ENCODE measurements around the gene ILF3. TPM values are rescaled to one million over a fixed set of nuclear protein-coding genes. Genes with fewer than 3 reads are reported as not detected.

The ILF3 gene
- total RNA-seq, 6 experiments from 2014 or later = 227 to 298 (median 277) TPM

DNA sequence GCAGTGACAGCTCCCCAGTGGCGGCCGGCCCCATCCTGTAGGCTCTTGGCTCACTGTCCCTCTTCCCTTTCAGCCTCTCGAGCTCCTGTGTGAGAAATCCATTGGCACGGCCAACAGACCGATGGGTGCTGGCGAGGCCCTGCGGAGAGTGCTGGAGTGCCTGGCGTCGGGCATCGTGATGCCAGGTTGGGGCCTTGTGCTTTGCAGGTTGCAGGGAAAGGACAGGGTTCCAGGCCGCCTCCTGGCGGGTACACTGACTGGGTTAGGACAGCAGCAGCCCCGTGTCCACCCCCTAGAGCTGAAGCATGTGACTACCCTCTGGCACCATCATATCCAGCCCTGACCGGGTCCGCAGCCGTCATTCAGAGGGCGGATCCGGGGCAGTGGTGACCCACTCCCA lies 25.6 kb downstream of the ILF3 start:
- TF ChIP-seq CTCF (IDR thresholded peaks at IDR 0.05) = no peak
- H3K9me3 Mint-ChIP-seq = no peaks in the 10 kb centered on the region
- DNase-seq = no peak
- H3K27ac Mint-ChIP-seq = no peak overlapping the region
- H3K4me3 Mint-ChIP-seq = no peak overlapping the region
- H3K36me3 Mint-ChIP-seq (ENCODE audit: low read depth) = peaks cover 15% of the 10 kb centered on the region
- no peaks in the 10 kb centered on the region for H3K4me1 Mint-ChIP-seq (ENCODE audit: low read depth)
- H3K27me3 Mint-ChIP-seq (ENCODE audit: insufficient read depth) = peaks cover 7% of the 10 kb centered on the region

GRCh38 chr19:10680545-10681135 lies 26.5 kb downstream of the ILF3 start:
- Mint-ChIP-seq H3K36me3 (ENCODE audit: low read depth) (peaks cover 12% of the 10 kb centered on the region), H3K4me1 (ENCODE audit: low read depth) (no peaks in the 10 kb centered on the region), H3K9me3 (no peaks in the 10 kb centered on the region), H3K27ac (no peak overlapping the region), H3K4me3 (no peak overlapping the region), H3K27me3 (ENCODE audit: insufficient read depth) (peaks cover 7% of the 10 kb centered on the region)
- DNase-seq = no peak
- no peak for TF ChIP-seq CTCF (IDR thresholded peaks at IDR 0.05)

DNA sequence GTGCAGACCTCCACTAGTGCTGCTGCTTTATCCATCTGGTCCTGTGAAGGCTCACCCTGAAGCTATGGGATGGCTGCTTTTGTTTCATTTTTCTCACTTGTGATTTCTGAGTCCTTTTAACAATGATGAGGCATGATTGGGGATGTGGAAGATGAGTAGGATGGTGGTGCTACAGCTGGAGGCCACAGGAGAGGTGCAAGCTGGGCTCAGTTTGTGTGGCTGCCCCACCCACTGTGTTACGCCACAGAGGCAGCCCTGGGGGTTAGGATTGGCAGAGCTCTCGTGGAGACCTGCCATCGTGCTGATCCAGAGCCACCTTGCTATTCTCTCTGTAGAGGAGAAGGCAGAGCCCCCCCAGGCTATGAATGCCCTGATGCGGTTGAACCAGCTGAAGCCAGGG lies 27.5 kb downstream of the ILF3 start:
- DNase-seq = no peak
- peaks cover 7% of the 10 kb centered on the region for H3K27me3 Mint-ChIP-seq (ENCODE audit: insufficient read depth)
- no peak overlapping the region for H3K4me3 Mint-ChIP-seq
- H3K9me3 Mint-ChIP-seq = no peaks in the 10 kb centered on the region
- TF ChIP-seq CTCF (IDR thresholded peaks at IDR 0.05) = no peak
- H3K36me3 Mint-ChIP-seq (ENCODE audit: low read depth) = peaks cover 12% of the 10 kb centered on the region
- H3K4me1 Mint-ChIP-seq (ENCODE audit: low read depth) = no peaks in the 10 kb centered on the region
- no peak overlapping the region for H3K27ac Mint-ChIP-seq

- Mint-ChIP-seq H3K27ac (no peak overlapping the region), H3K4me1 (ENCODE audit: low read depth) (no peaks in the 10 kb centered on the region), H3K27me3 (ENCODE audit: insufficient read depth) (peaks cover 7% of the 10 kb centered on the region), H3K9me3 (no peaks in the 10 kb centered on the region), H3K36me3 (ENCODE audit: low read depth) (peaks cover 12% of the 10 kb centered on the region), H3K4me3 (no peak overlapping the region)
- no peak for DNase-seq
- no peak for TF ChIP-seq CTCF (IDR thresholded peaks at IDR 0.05)
Measured at GRCh38 chr19:10682397-10683063, 28.4 kb downstream of the ILF3 start.

DNA sequence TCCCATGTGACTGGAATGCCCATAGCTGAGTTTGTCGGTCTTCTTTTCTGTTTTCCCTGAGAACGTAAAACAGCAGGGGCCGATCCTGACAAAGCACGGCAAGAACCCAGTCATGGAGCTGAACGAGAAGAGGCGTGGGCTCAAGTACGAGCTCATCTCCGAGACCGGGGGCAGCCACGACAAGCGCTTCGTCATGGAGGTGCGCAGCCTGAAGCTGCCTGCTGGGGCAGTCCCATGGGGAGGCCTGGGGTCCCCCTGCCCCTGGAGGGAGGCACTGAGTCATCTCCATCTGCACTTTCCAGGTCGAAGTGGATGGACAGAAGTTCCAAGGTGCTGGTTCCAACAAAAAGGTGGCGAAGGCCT lies 28.9 kb downstream of the ILF3 start:
- H3K4me3 Mint-ChIP-seq = no peak overlapping the region
- H3K4me1 Mint-ChIP-seq (ENCODE audit: low read depth) = no peaks in the 10 kb centered on the region
- H3K27ac Mint-ChIP-seq = no peak overlapping the region
- H3K36me3 Mint-ChIP-seq (ENCODE audit: low read depth) = peaks cover 12% of the 10 kb centered on the region
- peaks cover 7% of the 10 kb centered on the region for H3K27me3 Mint-ChIP-seq (ENCODE audit: insufficient read depth)
- no peak for TF ChIP-seq CTCF (IDR thresholded peaks at IDR 0.05)
- DNase-seq = no peak
- no peaks in the 10 kb centered on the region for H3K9me3 Mint-ChIP-seq

Data from HFFc6 (cell line).